ENCODE data around the gene MAP1LC3B.

Gene MAP1LC3B

DNA sequence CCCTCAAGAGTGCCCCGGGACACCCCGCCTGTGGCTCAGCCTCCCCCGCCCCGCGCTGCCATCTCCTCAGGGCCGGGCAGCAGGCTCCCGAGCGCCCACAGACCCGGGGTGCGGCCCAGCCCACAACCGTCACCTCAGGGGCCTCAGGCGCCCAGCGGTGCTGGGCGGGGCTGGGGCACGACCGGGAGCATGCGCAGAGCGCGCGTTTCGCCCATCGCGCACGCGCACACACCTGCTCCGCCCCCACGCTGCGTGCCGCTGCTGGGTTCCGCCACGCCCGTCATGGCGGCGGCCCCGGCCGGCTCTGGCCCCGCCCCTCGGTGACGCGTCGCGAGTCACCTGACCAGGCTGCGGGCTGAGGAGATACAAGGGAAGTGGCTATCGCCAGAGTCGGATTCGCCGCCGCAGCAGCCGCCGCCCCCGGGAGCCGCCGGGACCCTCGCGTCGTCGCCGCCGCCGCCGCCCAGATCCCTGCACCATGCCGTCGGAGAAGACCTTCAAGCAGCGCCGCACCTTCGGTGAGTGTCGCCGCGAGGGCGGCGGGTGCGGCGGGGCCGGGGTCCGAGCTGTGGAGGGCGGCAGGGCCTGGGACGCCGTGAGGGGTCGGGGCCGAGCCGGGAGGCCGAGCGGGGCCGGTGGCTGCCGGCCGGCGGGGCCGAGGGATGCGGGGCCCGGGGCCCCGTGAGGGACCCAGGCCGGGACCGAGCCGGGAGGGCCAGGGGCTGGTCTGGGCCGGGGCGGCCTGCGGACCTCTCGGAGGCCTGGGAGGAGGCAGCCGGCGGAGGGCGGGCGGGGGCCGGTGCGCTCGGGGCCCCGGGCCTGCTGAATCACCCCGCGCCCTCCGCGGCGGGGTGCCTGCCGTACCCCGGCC, at the start of gene MAP1LC3B:
Gene MAP1LC3B, plus strand, starts transcription at position 387 of the 871 bp plus-strand sequence. Its CDS starts 92 bp downstream, at position 479.
- peak; percentile 98 for DNase-seq (ENCODE audit: low spot score)

DNA sequence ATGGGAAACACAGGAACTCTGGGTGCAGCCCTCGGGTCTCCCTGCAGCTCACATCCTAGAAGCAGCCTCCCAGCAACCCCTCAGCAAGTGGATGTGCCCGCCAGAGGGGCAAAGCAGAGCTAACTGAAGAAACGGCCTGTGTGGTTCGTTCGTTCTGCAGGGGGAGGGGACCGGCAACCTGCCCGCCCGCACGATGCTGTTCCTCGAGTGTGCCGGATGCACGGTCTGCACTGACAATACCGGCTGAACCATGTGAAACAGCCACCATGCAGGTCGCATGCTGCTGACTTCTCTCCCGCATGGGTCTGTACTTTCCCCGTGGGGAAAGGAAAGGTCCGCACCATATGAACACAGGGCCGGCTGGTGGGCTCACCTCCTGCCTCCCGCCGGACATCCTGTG, 49.6 kb upstream of the MAP1LC3B start:
- DNase-seq (ENCODE audit: low spot score), result no peak

DNA sequence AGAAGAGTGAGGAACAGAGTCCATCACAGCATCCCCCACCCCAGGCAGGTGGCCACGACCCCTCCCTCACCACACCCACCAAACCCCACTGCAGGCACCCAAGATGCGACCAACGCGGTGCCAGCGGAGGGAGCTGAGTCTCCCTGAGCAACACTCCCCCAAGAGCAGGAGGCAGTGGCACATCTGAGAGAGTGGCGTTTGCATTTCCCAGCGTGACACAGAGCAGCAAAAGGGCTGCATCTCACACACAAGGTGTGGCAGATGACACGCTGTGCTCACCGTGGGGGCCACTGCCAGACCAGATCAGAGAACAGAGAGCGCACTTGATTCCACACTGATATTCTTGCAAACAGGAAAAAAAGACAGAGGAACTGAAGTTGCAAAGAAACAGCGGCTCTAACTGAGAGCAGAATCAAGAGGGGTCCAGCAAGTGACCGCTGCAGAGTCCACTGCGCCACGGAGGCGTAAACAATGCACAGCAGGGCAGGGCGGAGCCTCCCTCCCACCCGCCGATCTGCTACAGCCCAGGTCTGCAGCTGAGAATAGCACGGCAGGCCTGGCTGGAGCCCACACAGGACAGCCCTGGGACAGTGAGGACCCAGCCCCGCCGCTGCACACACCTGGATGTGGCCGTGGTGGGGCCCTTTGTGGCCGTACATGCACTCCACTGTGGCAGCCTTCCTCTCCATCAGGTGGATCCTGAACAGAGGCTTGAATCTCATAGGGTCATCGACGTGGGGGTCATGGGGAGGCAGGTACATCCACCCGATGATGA, 49.0 kb upstream of the MAP1LC3B start:
- no peak for DNase-seq (ENCODE audit: low spot score)

DNA sequence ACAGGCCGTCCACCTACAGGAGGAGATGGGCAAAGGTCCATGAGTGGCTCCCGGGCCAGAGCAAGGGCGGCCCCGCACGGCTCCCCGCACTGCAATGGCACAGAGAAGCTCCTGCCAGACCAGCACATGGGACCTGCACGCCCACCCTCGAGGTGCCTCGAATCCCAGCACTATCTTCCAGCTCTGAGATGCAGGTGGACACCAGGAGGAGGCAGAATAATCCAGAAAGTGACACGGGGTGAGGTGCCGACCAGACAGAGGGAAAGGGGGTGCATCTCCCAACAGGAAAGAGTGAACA, 48.4 kb upstream of the MAP1LC3B start:
- DNase-seq (ENCODE audit: low spot score), result no peak

DNA sequence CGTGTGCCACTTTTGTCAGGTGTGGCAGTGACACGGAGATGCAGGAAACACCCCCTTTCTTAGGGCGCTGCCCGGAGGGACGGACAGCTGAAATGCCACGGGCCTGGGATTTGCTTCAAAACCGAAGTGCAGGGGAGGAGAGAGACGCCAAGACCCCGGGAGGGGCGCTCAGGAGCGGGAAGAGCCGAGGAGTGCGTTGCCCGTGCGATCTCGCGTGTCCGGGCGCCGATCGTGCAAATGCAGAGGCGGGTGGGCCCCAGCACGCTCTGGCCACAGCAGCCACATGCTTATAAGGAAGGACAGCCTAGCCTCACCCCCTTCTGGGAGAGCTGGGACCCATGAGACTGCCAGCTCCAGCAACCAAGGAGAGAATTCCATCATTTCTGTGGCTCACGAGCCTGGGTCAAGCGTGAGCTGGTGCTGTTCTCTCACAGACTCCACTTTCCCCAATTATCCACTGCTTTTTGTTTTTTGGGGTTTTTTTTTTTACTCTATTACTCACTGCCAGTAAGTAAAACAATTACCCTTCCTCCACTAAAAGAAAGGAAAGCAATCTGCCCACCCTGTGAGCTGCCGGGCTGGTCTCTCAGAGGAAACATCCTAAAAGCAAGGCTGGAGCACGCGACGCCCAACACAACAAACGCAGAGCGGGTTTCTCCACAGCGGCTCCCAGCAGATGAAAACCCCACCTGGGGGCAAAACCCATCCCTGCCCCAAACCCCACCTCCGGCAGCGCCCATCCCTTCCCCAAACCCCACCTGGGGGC, 47.8 kb upstream of the MAP1LC3B start:
- DNase-seq (ENCODE audit: low spot score), result no peak

DNA sequence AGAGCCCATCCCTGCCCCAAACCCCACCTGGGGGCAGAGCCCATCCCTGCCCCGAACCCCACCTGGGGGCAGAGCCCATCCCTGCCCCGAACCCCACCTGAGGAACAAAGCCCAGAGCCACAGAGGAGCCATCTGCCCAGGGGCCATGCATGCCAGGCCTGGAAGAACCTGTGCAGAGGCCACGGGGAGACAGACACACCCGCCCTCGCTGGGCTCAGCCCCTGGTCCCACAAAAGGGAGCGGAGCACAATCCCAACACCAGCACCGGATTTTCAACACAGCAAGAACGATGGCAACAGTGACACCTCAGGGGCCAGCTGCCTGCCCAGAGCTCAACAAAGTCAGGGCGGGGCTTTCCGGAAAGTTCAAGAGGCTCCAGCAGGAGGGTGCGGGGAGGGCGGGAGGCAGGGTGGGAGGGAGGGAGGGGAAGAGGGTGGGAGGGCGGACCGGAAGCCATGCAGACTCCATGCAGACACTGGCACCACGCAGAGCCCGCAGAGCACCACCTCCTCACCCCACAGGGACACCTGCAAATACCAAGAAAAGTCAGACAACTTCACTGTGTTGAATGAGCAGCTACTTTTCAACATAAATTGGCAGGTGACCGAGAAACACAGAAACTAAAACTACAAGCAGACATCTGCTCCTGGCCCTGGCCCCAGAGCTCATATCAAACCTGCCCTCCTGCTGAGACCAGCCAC, 47.1 kb upstream of the MAP1LC3B start:
- DNase-seq (ENCODE audit: low spot score), result no peak

DNA sequence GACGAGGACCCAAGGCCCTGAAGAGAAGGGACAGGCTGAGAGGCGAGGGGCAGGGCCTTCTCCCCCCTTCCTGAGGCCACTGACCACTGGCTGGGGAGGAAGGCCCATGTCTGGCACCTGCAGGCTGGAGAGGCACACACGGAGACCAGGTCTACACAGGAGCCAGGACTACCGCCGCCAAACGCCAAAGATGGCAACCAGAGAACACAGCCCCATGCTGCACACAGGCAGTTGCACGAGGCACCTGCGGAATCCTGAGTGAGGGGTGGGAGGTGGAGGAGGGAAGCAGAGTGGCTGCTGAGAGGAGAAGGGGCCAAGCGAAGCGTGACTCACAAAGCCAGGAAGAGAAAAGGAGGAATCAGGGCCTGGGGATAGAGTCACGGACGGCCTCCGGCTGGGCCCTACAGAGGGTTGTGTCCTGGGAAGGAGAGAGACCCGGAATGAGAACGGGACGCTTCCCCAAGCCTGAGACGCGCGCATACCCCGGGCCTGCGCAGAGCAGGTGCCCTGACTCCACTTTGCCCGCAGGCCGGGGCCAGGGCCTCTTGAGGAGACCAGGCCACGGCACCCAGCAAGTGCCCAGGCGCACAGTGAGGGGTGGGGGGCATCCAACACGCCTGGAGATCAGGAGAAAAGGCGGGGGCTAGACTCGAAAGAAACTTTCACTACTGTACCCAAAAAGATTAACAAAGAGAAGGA, 46.3 kb upstream of the MAP1LC3B start:
- no peak for DNase-seq (ENCODE audit: low spot score)

DNA sequence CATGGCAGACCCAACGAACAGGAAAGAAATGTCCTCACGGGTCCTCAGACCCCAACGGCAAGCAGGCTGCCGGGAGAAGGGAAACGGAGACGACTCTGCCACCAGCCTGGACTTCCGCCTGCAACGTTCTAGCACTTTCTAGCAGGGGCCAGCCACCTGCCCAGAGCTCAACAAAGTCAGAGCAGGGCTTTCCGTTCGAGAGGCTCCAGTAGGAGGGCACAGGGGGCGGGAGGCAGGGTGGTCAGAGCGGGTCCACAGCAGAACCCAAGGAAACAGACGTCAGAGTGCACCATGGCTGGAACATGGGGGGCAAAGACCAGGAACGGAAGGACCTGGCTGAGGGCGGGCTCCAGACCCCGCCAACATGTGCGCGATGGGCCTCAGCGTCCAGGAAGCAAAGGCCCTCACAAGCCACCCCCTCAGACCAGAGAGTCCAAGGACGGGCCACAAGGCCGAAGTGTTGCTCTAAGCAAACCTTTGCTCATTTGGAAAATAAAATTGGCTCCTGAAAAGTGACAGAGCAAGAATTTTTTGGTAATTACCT, 45.5 kb upstream of the MAP1LC3B start:
- DNase-seq (ENCODE audit: low spot score), result no peak

DNA sequence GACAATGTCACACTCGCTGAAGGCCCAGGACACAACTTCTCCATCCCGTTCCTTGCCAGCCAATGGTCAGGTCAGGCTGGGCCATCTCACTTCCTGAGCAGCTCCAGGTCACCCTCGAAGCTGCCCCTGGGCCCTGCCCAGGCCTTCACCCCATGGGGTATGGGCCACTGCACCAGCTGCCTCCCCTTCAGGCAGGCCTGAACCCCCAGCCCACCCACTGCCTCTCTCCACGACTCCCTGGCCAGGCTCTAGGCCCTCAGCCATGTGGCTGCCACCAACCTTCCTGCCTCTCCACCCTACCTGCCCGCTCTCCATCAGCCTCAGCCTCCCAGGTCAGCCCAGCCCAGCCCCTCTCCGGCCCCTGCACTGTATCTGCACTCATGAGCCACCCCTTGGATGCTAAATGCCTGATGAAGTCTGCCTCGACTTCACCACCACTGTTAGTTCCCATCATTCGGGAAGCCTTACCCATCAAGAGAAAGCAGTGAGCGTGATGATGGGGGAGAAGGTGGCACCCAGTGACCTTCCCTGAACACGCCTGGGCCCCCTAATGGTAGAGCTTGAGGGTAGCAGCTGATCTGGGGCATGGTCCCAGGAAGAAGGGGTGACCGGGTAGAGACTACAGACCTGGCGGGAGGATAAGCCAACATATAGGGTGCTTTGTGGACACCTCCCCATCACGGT, 44.1 kb upstream of the MAP1LC3B start:
- no peak for DNase-seq (ENCODE audit: low spot score)

DNA sequence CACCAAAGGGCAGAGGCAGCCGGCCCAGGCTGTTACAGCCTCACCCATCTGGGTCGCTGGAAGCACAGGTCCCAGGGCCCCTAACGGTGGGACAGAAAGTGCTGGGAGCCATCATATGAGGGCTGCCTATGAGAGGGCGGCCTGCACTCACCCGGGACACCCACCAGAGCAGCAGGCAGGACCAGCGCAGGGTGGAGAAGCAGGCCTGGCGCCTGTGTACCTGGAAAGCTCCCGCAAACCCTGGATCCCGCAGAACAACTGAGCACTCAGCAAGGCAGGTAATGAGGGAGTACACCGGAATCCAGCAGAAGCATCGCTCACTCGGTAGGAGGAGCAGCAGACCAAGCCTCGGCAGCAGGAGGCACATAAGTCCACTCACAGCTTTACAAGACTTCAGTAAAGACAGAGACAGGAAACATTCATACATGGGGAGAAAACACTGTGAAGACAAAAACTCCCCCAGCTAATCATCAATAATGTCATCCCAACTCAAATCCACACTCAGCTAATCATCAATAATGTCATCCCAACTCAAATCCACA, 43.4 kb upstream of the MAP1LC3B start:
- DNase-seq (ENCODE audit: low spot score), result no peak

DNA sequence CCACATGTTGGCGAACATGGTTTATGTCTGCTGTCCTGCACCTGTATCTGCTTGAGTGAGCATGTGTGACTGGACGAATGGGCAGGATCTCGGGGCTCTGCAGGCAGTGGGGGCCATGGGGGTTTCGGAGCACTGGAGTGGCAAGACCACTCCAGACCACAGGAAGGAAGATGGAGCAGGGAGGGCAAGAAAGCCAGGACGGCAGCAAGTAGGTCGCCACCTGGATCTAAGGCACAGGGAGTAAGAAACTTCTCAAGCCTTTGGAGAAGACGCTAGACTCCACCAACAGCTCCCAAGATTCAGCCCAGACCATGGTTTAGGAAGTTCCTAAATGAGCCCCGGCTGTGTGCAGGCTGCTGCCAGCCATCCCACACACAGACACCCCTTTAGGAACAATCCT, 42.1 kb upstream of the MAP1LC3B start:
- no peak for DNase-seq (ENCODE audit: low spot score)

DNA sequence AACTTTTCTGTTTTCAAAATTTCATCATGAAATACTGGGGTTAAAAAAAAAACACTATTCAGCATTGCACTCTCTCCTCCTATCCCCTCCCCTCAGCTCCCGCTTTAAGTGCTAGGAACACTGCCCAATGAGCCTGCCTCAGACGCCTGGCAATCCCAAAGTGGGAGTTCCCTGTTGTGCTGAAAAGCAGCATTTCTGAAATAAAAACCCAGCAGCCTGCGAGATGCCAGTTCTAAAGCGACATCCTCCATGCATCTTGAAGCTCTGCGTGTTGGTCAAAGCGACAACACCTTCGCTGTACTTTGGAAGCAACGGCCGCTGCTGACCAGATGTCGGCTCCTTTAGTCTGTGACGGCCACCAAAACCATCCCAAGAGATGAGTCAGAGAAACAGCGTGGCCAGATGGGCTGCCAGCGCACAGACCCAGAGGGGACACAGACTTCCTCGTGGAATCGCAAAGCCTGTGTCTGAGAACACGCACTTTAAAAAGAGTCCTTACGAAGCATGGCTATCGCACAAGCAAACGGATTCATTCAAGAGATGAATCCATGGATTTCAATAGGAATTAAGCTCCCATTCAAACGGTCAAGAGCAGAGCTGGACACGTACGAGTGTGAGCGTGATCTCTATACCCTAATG, 41.3 kb upstream of the MAP1LC3B start:
- DNase-seq (ENCODE audit: low spot score), result no peak

DNA sequence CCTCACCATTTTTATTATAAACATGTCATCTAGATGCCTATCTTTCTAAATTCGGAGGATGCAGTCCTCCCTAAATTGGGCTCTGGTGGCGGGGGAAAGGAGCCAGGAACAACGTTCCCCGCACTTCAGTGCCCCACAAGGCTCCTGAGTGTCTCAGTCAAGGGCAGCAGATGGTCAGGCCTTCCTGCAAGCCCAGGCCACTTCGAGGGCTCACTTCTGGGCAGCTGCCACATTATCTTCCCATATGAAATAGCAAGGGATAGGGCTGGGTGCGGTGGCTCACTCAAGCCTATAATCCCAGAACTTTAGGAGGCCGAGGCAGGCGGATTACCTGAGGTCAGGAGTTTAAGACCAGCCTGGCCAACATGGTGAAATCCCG, 40.8 kb upstream of the MAP1LC3B start:
- no peak for DNase-seq (ENCODE audit: low spot score)

DNA sequence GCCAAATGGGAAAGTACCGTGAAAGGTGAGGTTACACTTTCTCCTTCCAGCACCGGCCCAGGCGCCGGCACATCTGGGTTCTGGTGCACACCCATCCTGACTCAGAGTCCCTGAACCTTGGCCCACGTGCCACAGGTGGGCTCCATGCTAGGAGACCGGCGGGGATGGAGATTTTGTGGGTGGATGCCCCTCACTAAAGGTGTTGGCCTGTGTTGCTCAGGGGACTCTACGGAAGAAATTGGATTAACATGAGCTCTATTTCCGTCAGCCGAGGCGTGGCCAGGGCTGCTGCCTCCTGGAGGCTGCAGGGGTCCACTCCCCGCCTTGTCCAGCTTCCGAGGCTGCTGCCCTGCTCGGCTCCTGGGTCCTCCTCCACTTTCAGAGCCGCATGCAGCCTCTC, 39.3 kb upstream of the MAP1LC3B start:
- no peak for DNase-seq (ENCODE audit: low spot score)

DNA sequence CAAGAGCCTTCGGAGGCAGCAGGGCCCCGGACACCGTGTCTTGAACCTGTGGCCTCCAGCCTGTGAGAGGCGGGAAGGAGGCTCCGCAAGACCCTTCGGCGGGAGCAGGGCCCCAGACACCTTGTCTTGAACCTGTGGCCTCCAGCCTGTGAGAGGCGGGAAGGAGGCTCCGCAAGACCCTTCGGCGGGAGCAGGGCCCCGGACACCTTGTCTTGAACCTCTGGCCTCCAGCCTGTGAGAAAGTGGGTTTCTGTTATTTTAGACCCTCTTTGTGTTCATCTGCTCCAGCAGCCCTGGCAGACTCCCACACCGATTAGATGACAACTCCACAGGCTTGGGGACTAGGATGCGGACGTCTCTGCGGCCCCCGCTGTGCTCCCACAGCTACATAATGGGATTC, 38.5 kb upstream of the MAP1LC3B start:
- no peak for DNase-seq (ENCODE audit: low spot score)

DNA sequence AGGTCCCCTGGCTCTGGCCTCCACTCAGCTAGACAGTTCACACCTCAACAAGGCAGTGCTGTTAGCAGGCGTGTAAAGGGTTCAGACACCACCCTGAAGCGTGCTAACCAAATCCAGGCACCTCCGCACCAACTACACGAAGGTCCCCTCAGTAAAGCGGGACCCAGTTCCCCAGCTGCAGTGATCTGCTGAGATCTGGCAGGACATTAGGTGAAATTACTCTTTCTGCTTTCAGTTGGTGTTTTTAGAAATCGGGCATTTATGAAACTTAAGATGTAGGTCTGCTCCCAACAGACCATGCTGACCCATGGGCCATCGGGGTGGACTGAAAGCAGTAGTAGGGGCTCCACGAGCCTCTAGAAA, 35.7 kb upstream of the MAP1LC3B start:
- DNase-seq (ENCODE audit: low spot score), result no peak

DNA sequence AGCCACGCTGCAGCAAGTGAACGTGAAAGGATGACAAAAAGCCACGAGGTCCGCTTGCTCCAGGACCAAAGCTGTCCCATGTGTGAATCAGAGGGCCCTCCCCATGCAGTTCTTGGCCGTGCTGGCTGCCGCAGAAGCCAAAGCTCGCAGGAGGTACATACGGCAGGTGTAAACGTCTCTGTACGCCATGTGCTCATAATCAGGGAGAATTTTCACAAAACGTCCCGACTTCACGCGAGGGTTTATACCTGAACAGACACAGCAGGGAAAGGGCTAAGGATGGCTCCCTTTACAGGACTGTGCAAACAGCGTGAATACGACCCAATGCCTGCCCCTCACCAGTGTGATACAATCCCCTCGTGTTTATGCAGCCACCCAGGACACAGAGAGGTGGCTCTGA, 33.9 kb upstream of the MAP1LC3B start:
- DNase-seq (ENCODE audit: low spot score), result no peak

DNA sequence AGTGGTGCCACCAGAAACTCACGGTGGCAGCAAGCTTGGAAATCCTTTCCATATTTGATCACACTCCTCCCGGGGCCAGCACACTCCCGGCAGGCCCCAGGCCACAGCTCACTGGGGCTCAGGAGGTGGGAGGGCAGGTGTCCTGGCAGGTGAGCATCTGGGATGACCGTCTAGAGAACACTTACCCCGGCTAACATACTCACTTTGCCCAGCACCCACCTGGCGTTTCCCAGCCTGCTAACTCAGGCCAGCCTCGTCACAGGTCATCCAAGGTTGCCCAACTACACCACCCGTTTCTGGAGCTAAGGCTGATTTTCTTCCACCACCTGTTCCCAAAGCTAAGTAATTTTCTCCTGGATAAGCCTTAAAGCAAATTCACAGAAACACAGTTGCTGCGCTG, 33.4 kb upstream of the MAP1LC3B start:
- no peak for DNase-seq (ENCODE audit: low spot score)

DNA sequence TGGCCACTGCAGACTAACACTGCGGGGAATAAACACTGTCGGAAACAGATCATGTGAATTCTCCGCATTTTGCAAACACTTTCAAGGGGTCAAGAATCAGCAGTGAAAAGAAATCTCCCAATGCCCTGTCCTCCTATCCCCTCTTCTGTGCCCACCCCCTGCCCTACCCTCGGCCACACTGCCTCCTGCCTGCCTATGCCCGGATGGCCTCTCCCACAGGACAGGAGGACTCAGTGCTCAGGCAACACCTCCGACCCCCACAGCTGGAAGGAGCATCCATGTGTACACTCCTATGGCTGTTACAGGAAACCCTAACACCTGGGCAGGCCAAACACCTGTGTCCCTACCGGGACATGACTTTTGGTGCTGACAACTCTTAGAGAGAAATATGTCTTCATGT, 33.0 kb upstream of the MAP1LC3B start:
- no peak for DNase-seq (ENCODE audit: low spot score)

Measured in HuH-7 (cell line).